Stimulated activated naive B cell treated with anti-CD40 and anti-IgM and Interleukin-4, amounts not matched to agents 10 μg/mL and 1 μg/mL and 100 μg/mL, for 72 hours (primary cell): ENCODE measurements around the gene GPR55.

Experiments used
- ATAC-seq, 2 donors: fragments of 150-1000 bp; cut with Tn5 transposase; replicated peaks; 2 replicates each; pipeline ENCODE4 v1.10.0; 2021; ENCODE audit warnings: moderate library complexity in 1 of 2
- DNase-seq: peaks from one replicate; pipeline ENCODE4 v3.0.0; 2021
- H3K27ac Mint-ChIP-seq: one replicate; pipeline ENCODE4 v1.8.0; 2022; ENCODE audit warnings: mild to moderate bottlenecking, mixed read lengths
- H3K27me3 Mint-ChIP-seq, 2 donors: one replicate each; pipeline ENCODE4 v1.8.0; 2022; ENCODE audit warnings: mixed read lengths in 2 of 2
- H3K36me3 Mint-ChIP-seq, 2 donors: one replicate each; pipeline ENCODE4 v1.8.0; 2022; ENCODE audit warnings: mixed read lengths in 2 of 2, mild to moderate bottlenecking in 1 of 2
- H3K4me1 Mint-ChIP-seq, 2 donors: one replicate each; pipeline ENCODE4 v1.8.0; 2022; ENCODE audit warnings: mixed read lengths in 2 of 2, mild to moderate bottlenecking in 1 of 2
- H3K4me3 Mint-ChIP-seq, 2 donors: one replicate each; pipeline ENCODE4 v1.8.0; 2022; ENCODE audit warnings: mild to moderate bottlenecking in 2 of 2, mixed read lengths in 2 of 2, moderate library complexity in 1 of 2
- H3K9me3 Mint-ChIP-seq, 2 donors: one replicate each; pipeline ENCODE4 v1.8.0; 2022; ENCODE audit warnings: mixed read lengths in 2 of 2, mild to moderate bottlenecking in 1 of 2

Gene GPR55

GRCh38 chr2:230934231-230935129, 9.4 kb upstream of the GPR55 start:
- H3K4me3 Mint-ChIP-seq, result no peak overlapping the region
- no peaks in the 10 kb centered on the region for H3K4me1 Mint-ChIP-seq
- DNase-seq (no peak), ATAC-seq (no peak)
- H3K9me3 Mint-ChIP-seq, result peaks cover 8 to 14% of the 10 kb centered on the region in 2 donors
- no peak overlapping the region for H3K27ac Mint-ChIP-seq
- H3K36me3 Mint-ChIP-seq, result peaks cover 2 to 7% of the 10 kb centered on the region in 2 donors
- peaks cover 11 to 33% of the 10 kb centered on the region in 2 donors for H3K27me3 Mint-ChIP-seq

- no peak overlapping the region for H3K4me3 Mint-ChIP-seq
- peaks cover 8 to 14% of the 10 kb centered on the region in 2 donors for H3K9me3 Mint-ChIP-seq
- no peak for DNase-seq
- ATAC-seq, result no peak
- H3K27me3 Mint-ChIP-seq, result peaks cover 8 to 27% of the 10 kb centered on the region in 2 donors
- H3K4me1 Mint-ChIP-seq, result no peaks in the 10 kb centered on the region
- H3K27ac Mint-ChIP-seq, result no peak overlapping the region
- peaks cover 2 to 7% of the 10 kb centered on the region in 2 donors for H3K36me3 Mint-ChIP-seq
These were observed 8.6 kb upstream of the GPR55 start for GRCh38 chr2:230933521-230934180.

GRCh38 chr2:230932556-230933511, 7.8 kb upstream of the GPR55 start:
- Mint-ChIP-seq H3K36me3 (peaks cover 2 to 7% of the 10 kb centered on the region in 2 donors), H3K4me3 (no peak overlapping the region), H3K27me3 (peaks cover 8 to 31% of the 10 kb centered on the region in 2 donors), H3K27ac (no peak overlapping the region), H3K4me1 (peaks cover 0 to 2% of the 10 kb centered on the region in 2 donors), H3K9me3 (peaks cover 8 to 14% of the 10 kb centered on the region in 2 donors)
- ATAC-seq (no peak), DNase-seq (no peak)

- no peak for ATAC-seq
- Mint-ChIP-seq H3K9me3 (peaks cover 8 to 10% of the 10 kb centered on the region in 2 donors), H3K4me1 (peaks cover 3 to 11% of the 10 kb centered on the region in 2 donors), H3K27me3 (peaks cover 8 to 31% of the 10 kb centered on the region in 2 donors), H3K27ac (no peak overlapping the region), H3K36me3 (peaks cover 2 to 7% of the 10 kb centered on the region in 2 donors), H3K4me3 (no peak overlapping the region)
- no peak for DNase-seq
These were observed 6.7 kb upstream of the GPR55 start for GRCh38 chr2:230931556-230932231.

- Mint-ChIP-seq H3K4me1 (peaks cover 4 to 13% of the 10 kb centered on the region in 2 donors), H3K27me3 (peaks cover 8 to 29% of the 10 kb centered on the region in 2 donors), H3K27ac (no peak overlapping the region), H3K4me3 (no peak overlapping the region), H3K9me3 (peaks cover 8% of the 10 kb centered on the region in 2 donors), H3K36me3 (peaks cover 2 to 7% of the 10 kb centered on the region in 2 donors)
- DNase-seq (no peak), ATAC-seq (no peak)
These were observed 6.0 kb upstream of the GPR55 start for GRCh38 chr2:230930928-230931555.

- Mint-ChIP-seq H3K36me3 (no peaks in the 10 kb centered on the region), H3K4me3 (no peak overlapping the region), H3K27ac (no peak overlapping the region), H3K27me3 (peaks cover under 1 to 22% of the 10 kb centered on the region in 2 donors), H3K4me1 (peaks cover 9 to 21% of the 10 kb centered on the region in 2 donors), H3K9me3 (peaks cover under 1% of the 10 kb centered on the region in 2 donors)
- no peak for ATAC-seq
- no peak for DNase-seq
These were observed 5.2 kb upstream of the GPR55 start for GRCh38 chr2:230930149-230930780.

- Mint-ChIP-seq H3K4me3 (no peak overlapping the region), H3K27ac (no peak overlapping the region), H3K27me3 (peaks cover 0 to 20% of the 10 kb centered on the region in 2 donors)
These were observed 4.5 kb upstream of the GPR55 start for GRCh38 chr2:230929381-230930148.

GRCh38 chr2:230928701-230929380, 3.8 kb upstream of the GPR55 start:
- Mint-ChIP-seq H3K36me3 (no peaks in the 10 kb centered on the region), H3K4me3 (no peak overlapping the region), H3K27ac (peak overlapping the region; percentile 66), H3K27me3 (peaks cover 0 to 18% of the 10 kb centered on the region in 2 donors), H3K9me3 (no peaks in the 10 kb centered on the region), H3K4me1 (peaks cover 21 to 35% of the 10 kb centered on the region in 2 donors)
- DNase-seq (no peak), ATAC-seq (no peak)

More at GRCh38 chr2:230929381-230930148, 4.5 kb upstream of the GPR55 start:
- no peaks in the 10 kb centered on the region for H3K36me3 Mint-ChIP-seq
- H3K9me3 Mint-ChIP-seq, result no peaks in the 10 kb centered on the region
- H3K4me1 Mint-ChIP-seq, result peaks cover 16 to 28% of the 10 kb centered on the region in 2 donors
- ATAC-seq (no peak), DNase-seq (no peak)

- H3K36me3 Mint-ChIP-seq, result no peaks in the 10 kb centered on the region
- DNase-seq (no peak), ATAC-seq (no peak)
- peaks cover 0 to 14% of the 10 kb centered on the region in 2 donors for H3K27me3 Mint-ChIP-seq
- peaks cover 26 to 38% of the 10 kb centered on the region in 2 donors for H3K4me1 Mint-ChIP-seq
- no peaks in the 10 kb centered on the region for H3K9me3 Mint-ChIP-seq
- no peak overlapping the region for H3K4me3 Mint-ChIP-seq
- no peak overlapping the region for H3K27ac Mint-ChIP-seq
These were observed 2.8 kb upstream of the GPR55 start for GRCh38 chr2:230927711-230928341.

GRCh38 chr2:230925879-230926765, 1.1 kb upstream of the GPR55 start:
- DNase-seq (peak; percentile 35), ATAC-seq (peak; percentile 57 to 65)
- Mint-ChIP-seq H3K4me1 (peaks cover 26 to 38% of the 10 kb centered on the region in 2 donors), H3K36me3 (no peaks in the 10 kb centered on the region), H3K27me3 (peaks cover 0 to 10% of the 10 kb centered on the region in 2 donors), H3K27ac (peak overlapping the region; percentile 67), H3K9me3 (no peaks in the 10 kb centered on the region), H3K4me3 (no peak overlapping the region)
